Lung (tissue), 12 donors: Measurements from ENCODE around the gene WASHC2C. TPM values are rescaled to one million over a fixed set of nuclear protein-coding genes. Genes with fewer than 3 reads are reported as not detected.
"Not testable (repeated sequence)": the region's sequence is repeated elsewhere in the genome, so short reads cannot be mapped to it uniquely, and the experiment has no call there.

Experiments
- ATAC-seq: fragments of 200-7000 bp; cut with Tn5 transposase; one replicate; pipeline ENCODE4 v1.9.1; 2020; ENCODE audit warnings: moderate number of reproducible peaks; ENCODE audit not compliant: insufficient read depth, low FRiP score
- DNase-seq, 3 donors: peaks; one replicate each; pipeline ENCODE4 v3.0.0-alpha.2; 2013 to 2017
- H3K27ac ChIP-seq, 2 donors: one replicate each; pipeline ENCODE4 v1.5.1; 2013; ENCODE audit warnings: mild to moderate bottlenecking in 2 of 2, moderate library complexity in 2 of 2, control low read depth in 1 of 2, inconsistent platforms in 1 of 2, low read depth in 1 of 2, low read length in 1 of 2
- H3K27me3 ChIP-seq, 3 donors: one replicate each; pipeline ENCODE4 v1.5.1; 2013; ENCODE audit warnings: low read length in 2 of 3; ENCODE audit not compliant: control insufficient read depth in 3 of 3, insufficient read depth in 3 of 3
- H3K36me3 ChIP-seq, 4 donors: one replicate each; pipeline ENCODE4 v1.5.1; 2013; ENCODE audit warnings: low read length in 4 of 4, mild to moderate bottlenecking in 1 of 4, moderate library complexity in 1 of 4; ENCODE audit not compliant: control insufficient read depth in 4 of 4, insufficient read depth in 4 of 4
- H3K4me1 ChIP-seq, 5 donors: one replicate each; pipeline ENCODE4 v1.5.1; 2013; ENCODE audit warnings: low read length in 5 of 5, mild to moderate bottlenecking in 2 of 5, moderate library complexity in 1 of 5; ENCODE audit not compliant: control insufficient read depth in 5 of 5, insufficient read depth in 5 of 5
- H3K4me3 ChIP-seq: one replicate; pipeline ENCODE4 v1.5.1; 2013; ENCODE audit warnings: mild to moderate bottlenecking, control low read depth, moderate library complexity
- H3K9ac ChIP-seq, 2 donors: one replicate each; pipeline ENCODE4 v1.5.1; 2013; ENCODE audit warnings: low read length in 2 of 2, control low read depth in 1 of 2; ENCODE audit not compliant: insufficient read depth in 1 of 2
- H3K9me3 ChIP-seq, 4 donors: one replicate each; pipeline ENCODE4 v1.5.1; 2013; ENCODE audit warnings: low read length in 3 of 4, mild to moderate bottlenecking in 1 of 4, moderate library complexity in 1 of 4; ENCODE audit not compliant: control insufficient read depth in 4 of 4, insufficient read depth in 3 of 4
- WGBS, 2 donors: extraction: QIAGEN DNeasy Blood & Tissue Kit; methylation state at CpG; one replicate each; pipeline ENCODE4 v1.1.7; 2013; 5-methylcytosine and 5-hydroxymethylcytosine counted together
- polyA plus RNA-seq, 2 donors: library from polyadenylated mRNA; stranded (reverse); fragments of 200-250 nt; gene quantifications; one replicate each; pipeline ENCODE4 v1.2.1, GENCODE V29; 2013
- total RNA-seq, 2 donors: library from RNA; depleted of rRNA in 1 of 2; stranded (reverse); fragments of >200 nt in 1 of 2; gene quantifications; one replicate each; pipeline ENCODE4 v1.2.1, GENCODE V29; 2014 to 2021
- TF ChIP-seq, protein P1 (sequence below): IDR thresholded peaks from 2 replicates; pipeline ENCODE4 v1.5.1; 2012; ENCODE audit warnings: mild to moderate bottlenecking; ENCODE audit errors: control extremely low read depth, extremely low read depth
- donor health status: control.
- donor health status: control.
- donor health status: Bipolar disorder and iron deficiency.
- donor health status: healthy.
- donor health status: DM: yes; HTN: yes; CAD: no.

The WASHC2C gene
- total and polyA plus RNA-seq, 4 donors = 20.2 to 70.1 (median 33.6) TPM

DNA sequence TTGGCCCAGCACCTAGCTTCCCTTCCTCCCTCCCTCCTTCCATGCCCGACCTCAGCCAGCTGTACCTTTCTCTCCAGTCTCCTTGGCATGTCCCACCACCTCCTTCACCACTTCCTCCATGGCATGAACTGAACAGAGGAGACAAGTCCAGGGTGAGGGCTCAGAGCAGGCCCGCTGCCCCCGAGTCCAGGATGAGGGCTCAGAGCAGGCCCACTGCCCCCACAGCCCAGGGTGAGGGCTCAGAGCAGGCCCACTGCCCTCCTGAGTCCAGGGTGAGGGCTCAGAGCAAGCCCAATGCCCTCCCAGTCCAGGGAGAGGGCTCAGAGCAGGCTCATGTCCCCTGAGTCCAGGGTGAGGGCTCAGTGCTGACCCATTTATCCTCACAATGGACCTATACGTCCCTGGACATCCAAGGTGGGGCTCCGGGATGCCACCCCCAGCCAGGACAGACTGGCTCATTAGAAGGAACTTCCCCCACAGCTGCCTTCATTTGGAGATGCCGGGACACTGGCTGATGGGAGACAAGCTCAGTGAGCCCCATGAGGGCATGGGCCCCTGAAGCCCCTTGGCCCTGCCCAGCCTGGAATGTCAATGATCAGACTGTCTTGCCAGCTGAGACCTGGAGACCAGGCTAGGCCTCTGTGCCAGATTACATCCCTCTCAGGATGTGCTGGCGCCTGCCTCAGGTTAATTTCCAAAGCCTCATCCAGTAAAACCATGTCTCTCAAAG lies 90.2 kb downstream of the WASHC2C start:
- DNase-seq (no peak), ATAC-seq (no peak)
- no peak overlapping the region for H3K9ac ChIP-seq
- no peak overlapping the region for H3K27ac ChIP-seq
- H3K4me3 ChIP-seq = no peak overlapping the region
- H3K9me3 ChIP-seq = no peaks in the 10 kb centered on the region
- no peaks in the 10 kb centered on the region for H3K27me3 ChIP-seq
- TF ChIP-seq, protein P1, sequence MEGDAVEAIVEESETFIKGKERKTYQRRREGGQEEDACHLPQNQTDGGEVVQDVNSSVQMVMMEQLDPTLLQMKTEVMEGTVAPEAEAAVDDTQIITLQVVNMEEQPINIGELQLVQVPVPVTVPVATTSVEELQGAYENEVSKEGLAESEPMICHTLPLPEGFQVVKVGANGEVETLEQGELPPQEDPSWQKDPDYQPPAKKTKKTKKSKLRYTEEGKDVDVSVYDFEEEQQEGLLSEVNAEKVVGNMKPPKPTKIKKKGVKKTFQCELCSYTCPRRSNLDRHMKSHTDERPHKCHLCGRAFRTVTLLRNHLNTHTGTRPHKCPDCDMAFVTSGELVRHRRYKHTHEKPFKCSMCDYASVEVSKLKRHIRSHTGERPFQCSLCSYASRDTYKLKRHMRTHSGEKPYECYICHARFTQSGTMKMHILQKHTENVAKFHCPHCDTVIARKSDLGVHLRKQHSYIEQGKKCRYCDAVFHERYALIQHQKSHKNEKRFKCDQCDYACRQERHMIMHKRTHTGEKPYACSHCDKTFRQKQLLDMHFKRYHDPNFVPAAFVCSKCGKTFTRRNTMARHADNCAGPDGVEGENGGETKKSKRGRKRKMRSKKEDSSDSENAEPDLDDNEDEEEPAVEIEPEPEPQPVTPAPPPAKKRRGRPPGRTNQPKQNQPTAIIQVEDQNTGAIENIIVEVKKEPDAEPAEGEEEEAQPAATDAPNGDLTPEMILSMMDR = no peak
- 93% methylated on average over 7 of the region's 7 CpGs for WGBS, 2 donors
- no peaks in the 10 kb centered on the region for H3K4me1 ChIP-seq
- no peaks in the 10 kb centered on the region for H3K36me3 ChIP-seq

DNA sequence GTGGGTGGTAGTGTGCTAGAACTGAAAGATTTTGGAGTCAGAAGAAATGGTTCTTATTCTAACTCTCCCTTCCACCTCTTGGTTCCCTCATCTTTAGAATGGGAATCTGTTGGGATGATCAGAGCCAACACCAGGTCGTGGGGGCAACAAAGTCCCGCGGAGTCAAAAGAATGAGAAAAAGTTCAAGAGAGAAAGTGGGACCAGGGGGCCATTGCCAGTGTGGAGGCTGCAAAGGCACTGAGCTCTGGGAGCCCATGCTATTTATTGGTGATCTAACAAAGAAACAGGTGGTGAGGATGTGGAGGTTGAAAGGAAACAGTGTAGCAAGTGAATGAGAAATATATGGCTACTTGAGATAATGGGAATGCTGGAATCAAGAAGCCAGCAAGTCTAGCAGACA lies 90.8 kb downstream of the WASHC2C start:
- Histone ChIP-seq H3K27me3 (no peaks in the 10 kb centered on the region), H3K9me3 (no peaks in the 10 kb centered on the region), H3K36me3 (no peaks in the 10 kb centered on the region), H3K27ac (no peak overlapping the region), H3K4me1 (no peaks in the 10 kb centered on the region), H3K9ac (no peak overlapping the region), H3K4me3 (no peak overlapping the region)
- ATAC-seq = no peak
- TF ChIP-seq, protein P1 = no peak
- DNase-seq = no peak
- WGBS, 2 donors = 91 to 99% methylated on average over 3 of the region's 3 CpGs

DNA sequence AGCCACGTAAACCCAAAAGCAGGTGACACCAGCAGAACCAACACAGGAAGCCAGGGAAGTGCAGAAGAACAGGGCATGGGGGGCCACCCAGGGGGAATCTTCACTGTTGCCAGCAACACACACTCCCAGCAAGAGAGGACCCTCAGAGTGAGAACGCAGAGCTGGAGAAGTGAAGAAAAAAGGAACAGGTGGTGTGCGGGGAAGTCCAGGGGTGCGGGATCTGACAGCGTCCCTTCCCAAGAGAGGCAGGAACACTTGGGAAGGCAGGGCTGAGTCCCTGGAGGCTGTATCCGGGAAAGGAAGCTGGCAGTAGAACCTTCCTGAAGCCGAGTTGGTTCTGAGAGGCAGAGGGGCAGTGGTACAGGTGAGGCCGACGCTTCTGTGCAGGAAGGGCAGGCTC lies 92.5 kb downstream of the WASHC2C start:
- H3K4me1 ChIP-seq = no peaks in the 10 kb centered on the region
- no peaks in the 10 kb centered on the region for H3K36me3 ChIP-seq
- no peaks in the 10 kb centered on the region for H3K9me3 ChIP-seq
- H3K9ac ChIP-seq = no peak overlapping the region
- no peak overlapping the region for H3K4me3 ChIP-seq
- DNase-seq = no peak
- TF ChIP-seq, protein P1 = no peak
- ATAC-seq = no peak
- WGBS, 2 donors = 66 to 73% methylated on average over 9 of the region's 9 CpGs
- no peaks in the 10 kb centered on the region for H3K27me3 ChIP-seq
- no peak overlapping the region for H3K27ac ChIP-seq

DNA sequence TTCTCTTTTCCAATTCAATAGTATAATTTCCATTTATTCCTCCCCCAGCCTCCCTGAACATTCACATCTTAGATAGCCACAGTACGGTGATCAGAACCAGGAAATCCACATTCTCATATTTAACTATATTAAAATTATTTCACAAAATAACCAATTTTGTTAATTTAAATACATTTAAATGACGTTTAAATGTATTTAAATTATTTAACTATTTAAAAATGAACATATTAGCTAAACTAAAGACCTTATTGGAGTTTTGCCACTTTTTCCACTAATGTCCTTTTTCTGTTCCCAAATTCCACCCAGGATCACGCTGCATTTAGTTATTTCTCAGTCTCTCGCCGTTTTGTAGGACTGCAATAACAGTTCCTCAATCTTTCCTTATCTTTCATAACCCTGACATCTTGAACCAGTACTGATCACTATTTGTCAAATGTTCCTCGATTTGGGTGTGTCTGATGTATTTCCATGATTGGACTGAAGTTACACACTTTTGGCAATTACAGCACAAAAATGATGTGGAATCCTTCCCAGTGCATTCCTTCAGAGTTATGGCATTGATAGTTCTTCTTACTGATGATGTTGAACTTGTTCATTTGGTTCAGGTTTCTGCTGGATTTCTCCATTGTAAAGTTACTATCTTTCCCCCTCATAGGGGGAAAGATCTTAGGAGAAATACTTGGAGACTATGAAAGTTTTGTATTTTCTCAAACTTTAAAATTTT lies 93.2 kb downstream of the WASHC2C start:
- 40 to 65% methylated on average over 6 of the region's 6 CpGs for WGBS, 2 donors
- not testable (repeated sequence) for ATAC-seq, H3K9me3 ChIP-seq

DNA sequence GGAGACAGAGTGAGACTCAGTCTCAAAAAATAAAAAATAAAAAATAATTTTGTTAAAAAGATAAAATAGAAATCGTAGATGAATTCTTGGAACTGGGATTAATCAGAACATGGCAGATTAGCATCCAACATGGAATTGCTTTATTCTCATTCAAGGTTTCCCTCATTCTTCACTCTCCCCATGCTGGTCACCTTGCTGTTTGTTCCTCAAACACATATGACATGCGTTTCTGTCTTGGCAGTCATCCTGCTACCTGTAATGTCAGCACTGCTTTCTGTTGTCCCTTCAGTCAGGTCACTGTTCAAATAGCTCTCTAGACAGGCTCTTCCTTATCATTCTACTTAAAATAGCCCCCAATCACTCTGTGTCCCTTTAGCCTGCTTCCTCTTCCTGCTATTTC lies 95.9 kb downstream of the WASHC2C start:
- H3K9ac ChIP-seq, H3K27me3 ChIP-seq, H3K4me3 ChIP-seq, H3K27ac ChIP-seq, ATAC-seq, H3K4me1 ChIP-seq, DNase-seq, H3K36me3 ChIP-seq, H3K9me3 ChIP-seq: not testable (repeated sequence)
- 61 to 79% methylated on average over 1 to 2 of the region's 2 CpGs for WGBS, 2 donors

More for the DNA sequence above, 93.2 kb downstream of the WASHC2C start:
- not testable (repeated sequence) for DNase-seq, H3K9ac ChIP-seq, H3K27me3 ChIP-seq, H3K27ac ChIP-seq, H3K4me3 ChIP-seq, H3K4me1 ChIP-seq, H3K36me3 ChIP-seq
